GM12864 (cell line): Measurements from ENCODE around the gene CEP72.
"Not testable (repeated sequence)": the region's sequence is repeated elsewhere in the genome, so short reads cannot be mapped to it uniquely, and the experiment has no call there.

Experiments
- DNase-seq: peaks from one replicate; pipeline ENCODE4 v3.0.0-alpha.2; 2011; ENCODE audit warnings: low read depth
- H3K4me3 ChIP-seq: 2 replicates; pipeline ENCODE4 v1.5.1; 2011; ENCODE audit warnings: mild to moderate bottlenecking, low read depth, low read length, control low read depth
- TF ChIP-seq, protein P1 (sequence below): IDR thresholded peaks from 2 replicates; pipeline ENCODE4 v1.5.1; 2011; ENCODE audit warnings: low read depth, mild to moderate bottlenecking, moderate library complexity, low read length, control low read depth, inconsistent platforms; ENCODE audit errors: missing control alignments

The CEP72 gene

DNA sequence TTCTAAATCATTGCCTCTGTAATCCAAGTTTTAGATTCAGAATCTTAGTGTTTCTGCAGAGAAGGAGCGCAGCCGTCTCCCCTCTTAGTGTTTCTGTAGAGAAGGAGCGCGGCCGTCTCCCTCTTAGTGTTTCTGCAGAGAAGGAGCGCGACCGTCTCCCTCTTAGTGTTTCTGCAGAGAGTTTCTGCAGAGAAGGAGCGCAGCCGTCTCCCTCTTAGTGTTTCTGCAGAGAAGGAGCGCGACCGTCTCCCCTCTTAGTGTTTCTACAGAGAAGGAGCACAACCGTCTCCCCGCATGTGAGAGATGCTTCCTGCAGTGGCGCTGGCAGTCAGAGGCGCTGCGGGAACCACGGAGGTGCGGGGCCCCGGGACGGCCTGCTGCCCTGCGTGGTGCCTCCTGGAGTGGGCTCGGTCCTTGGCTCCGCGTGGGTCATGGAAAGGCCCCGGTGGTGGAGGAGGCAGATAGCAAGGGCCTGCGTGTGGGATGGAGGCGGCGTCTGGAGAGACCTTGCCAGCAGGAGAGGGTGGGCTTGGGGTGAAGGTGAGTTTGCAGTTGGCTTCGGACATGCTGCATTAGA lies 10.9 kb downstream of the CEP72 start:
- TF ChIP-seq, protein P1, sequence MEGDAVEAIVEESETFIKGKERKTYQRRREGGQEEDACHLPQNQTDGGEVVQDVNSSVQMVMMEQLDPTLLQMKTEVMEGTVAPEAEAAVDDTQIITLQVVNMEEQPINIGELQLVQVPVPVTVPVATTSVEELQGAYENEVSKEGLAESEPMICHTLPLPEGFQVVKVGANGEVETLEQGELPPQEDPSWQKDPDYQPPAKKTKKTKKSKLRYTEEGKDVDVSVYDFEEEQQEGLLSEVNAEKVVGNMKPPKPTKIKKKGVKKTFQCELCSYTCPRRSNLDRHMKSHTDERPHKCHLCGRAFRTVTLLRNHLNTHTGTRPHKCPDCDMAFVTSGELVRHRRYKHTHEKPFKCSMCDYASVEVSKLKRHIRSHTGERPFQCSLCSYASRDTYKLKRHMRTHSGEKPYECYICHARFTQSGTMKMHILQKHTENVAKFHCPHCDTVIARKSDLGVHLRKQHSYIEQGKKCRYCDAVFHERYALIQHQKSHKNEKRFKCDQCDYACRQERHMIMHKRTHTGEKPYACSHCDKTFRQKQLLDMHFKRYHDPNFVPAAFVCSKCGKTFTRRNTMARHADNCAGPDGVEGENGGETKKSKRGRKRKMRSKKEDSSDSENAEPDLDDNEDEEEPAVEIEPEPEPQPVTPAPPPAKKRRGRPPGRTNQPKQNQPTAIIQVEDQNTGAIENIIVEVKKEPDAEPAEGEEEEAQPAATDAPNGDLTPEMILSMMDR: no peak
- no peak for DNase-seq
- H3K4me3 ChIP-seq: no peak overlapping the region

DNA sequence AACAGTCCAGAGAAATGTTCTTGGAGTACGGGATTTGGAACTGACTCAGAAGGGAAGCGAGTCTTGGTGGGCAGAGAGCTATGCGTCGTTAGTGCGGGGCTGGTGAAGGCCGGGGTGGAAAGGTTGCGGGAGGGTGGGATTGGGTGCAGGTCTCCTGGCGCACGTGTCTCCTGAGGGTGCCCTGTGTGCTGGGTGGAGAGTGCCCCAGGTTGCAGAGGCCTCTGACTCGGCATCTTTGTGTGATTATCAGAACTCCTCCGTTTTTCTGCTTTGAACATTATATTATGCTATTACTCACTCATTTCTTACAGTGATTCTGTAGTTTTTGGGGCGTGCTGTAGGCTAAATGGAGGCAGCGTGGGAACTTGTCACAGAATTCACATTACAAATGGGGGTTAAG lies 11.4 kb downstream of the CEP72 start:
- TF ChIP-seq, protein P1: no peak
- no peak for DNase-seq
- no peak overlapping the region for H3K4me3 ChIP-seq

DNA sequence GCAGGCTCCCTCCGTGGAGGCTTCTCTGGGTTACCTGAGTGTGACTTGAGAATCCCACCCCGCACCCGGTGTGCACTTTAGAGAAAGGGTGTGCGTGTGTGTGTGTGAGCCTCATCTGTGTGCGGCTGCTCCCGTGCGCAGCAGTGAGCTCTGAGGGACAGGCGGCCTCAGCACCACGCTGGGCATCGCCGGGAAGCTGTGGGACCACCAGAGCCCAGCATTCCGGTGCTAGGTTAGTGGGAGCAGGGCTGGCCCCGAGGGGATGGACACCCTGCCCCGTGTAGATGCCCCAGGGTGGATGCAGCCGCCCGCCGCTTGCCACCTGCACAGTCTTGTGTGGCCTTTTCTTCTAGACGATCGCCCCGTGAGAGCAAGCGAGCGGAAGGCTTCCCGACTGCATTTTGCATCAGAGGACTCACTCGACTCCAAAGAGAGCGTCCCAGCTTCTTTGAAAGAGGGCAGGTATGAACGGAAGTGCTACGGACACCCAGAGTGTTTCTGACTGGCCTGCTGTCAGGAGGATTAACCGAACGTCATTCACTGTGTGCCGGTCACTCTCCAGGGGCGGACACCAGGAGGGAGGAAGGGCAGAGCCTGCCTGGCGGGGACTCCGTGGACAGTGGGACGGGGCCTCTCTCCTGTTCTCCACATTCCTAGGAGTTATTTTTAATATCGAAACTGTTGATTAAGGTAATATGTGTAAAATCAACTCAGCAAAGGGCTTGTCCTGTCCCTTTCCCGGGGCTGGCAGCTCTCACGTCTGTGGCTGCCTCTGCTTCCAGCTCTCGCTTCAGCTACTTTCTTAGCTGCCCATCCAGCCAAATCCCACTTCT lies 12.2 kb downstream of the CEP72 start:
- H3K4me3 ChIP-seq: no peak overlapping the region
- TF ChIP-seq, protein P1: no peak
- no peak for DNase-seq

DNA sequence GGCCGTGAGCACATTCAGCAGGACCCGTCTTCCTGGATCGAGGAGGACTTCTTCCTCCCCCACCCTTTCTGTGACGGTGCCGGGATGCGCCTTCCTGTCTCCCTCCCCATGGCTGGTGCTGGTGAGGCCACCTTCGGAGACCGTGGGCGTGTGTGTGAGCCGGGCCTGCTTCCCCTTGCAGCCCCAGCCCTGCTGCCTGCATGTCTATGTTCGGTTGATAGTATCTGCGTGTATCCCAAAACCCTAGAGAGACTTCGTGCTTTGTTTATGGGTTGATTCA lies 12.8 kb downstream of the CEP72 start:
- TF ChIP-seq, protein P1: no peak
- no peak for DNase-seq
- H3K4me3 ChIP-seq: no peak overlapping the region

DNA sequence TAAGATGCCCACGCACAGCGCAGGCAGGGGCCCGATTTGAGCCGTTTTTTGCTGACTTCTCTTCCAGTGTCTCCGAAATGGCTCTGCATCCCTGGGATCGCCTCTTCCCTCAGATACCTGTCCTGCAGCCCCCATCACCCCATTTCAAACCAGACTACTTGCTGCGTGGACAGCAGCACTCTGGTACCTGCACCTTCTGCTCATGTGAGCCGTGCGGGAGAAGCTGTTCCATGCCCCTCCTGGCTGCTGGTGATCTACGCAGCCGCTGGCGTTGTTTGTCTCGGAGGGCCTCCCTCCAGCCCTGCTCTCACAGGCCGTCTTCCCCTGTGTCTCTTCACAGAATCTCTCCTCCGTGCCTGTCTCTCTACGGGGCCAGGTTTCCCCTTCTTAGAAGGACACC lies 13.4 kb downstream of the CEP72 start:
- H3K4me3 ChIP-seq: no peak overlapping the region
- TF ChIP-seq, protein P1: no peak
- no peak for DNase-seq

DNA sequence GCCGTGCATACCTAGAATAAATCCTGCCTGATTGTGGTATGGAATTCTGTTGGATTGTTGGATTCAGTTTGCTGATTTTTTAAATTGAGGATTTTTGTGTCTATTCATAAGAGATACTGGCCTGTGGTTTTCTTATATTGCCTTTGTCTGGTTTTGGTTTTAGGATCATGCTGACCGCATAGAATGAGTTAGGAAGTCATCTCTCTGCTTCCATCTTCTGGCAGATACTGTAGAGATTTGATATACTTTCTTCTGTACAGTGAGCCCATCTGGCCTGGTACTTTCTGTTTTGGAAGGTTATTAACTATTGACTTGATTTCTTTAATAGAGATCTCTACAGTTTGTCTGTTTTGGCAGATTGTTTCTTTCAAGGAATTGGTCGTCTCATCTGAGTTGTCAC lies 14.7 kb downstream of the CEP72 start:
- DNase-seq: no peak
- TF ChIP-seq, protein P1: no peak
- H3K4me3 ChIP-seq: no peak overlapping the region

DNA sequence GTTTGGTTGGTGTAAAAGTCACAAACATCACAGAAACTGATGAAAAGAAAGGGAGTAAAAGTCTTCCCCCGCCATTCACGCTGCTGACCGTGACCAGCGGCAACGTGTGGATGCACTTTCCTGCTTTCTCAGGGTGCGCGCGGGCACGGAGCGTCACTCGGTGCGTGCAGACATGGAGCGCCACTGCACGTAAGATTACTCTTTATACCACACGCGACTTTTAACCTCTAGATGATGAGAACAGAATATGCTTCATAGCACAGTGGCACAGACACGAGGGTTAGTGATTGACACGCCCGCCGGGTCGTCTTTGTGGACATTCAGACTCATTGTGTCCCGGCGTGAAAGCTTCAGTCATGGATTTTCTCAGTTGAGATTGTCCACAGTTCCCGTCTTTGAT lies 15.7 kb downstream of the CEP72 start:
- TF ChIP-seq, protein P1: no peak
- DNase-seq: no peak
- no peak overlapping the region for H3K4me3 ChIP-seq

DNA sequence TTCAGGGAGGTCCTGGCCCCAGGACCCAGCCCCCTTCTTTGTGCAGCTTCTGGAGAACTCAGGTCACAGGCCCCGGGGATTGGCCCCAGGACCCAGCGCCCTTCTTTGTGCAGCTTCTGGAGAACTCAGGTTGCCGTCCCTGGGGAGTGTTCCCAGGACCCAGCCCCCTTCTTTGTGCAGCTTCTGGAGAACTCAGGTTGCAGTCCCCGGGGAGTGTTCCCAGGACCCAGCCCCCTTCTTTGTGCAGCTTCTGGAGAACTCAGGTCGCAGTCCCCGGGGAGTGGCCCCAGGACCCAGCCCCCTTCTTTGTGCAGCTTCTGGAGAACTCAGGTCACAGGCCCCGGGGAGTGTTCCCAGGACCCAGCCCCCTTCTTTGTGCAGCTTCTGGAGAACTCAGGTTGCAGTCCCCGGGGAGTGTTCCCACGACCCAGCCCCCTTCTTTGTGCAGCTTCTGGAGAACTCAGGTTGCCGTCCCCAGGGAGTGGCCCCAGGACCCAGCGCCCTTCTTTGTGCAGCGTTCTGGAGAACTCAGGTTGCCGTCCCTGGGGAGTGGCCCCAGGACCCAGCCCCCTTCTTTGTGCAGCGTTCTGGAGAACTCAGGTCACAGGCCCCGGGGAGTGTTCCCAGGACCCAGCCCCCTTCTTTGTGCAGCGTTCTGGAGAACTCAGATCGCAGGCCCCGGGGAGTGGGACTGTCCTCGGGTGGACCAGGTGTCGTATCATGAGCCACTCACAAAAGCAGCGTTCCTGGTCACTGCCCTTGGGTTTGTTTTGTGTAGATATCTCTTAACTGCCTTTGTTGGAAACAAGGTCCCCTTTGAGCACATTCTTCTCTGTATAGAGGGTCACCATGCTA lies 16.4 kb downstream of the CEP72 start:
- not testable (repeated sequence) for DNase-seq, H3K4me3 ChIP-seq
